CD4-positive, alpha-beta memory T cell (primary cell): ENCODE data around the gene FBXO40. TPM values are rescaled to one million over a fixed set of nuclear protein-coding genes. Genes with fewer than 3 reads are reported as not detected.

Experiments used
- CTCF ChIA-PET: fragments of 350-600 bp; sonication (Branson Sonifier 250); formaldehyde crosslinking; loops from one replicate; lab custom pipeline; 2021; ENCODE audit warnings: inconsistent platforms; ENCODE audit not compliant: partially characterized antibody; lab: Charles Lee
- POLR2A ChIA-PET: fragments of 350-600 bp; sonication (Branson Sonifier 250); formaldehyde crosslinking; loops from one replicate; lab custom pipeline; 2021; ENCODE audit not compliant: partially characterized antibody; lab: Charles Lee
- DNase-seq, 5 donors: peaks; one replicate each; pipeline versions ENCODE4 v3.0.0 to v3.0.0-alpha.2; 2020 to 2022; ENCODE audit warnings: mixed read lengths in 1 of 5
- H3K27ac ChIP-seq: one replicate; pipeline ENCODE4 v1.7.0; 2013; ENCODE audit warnings: low read depth, low read length
- H3K27me3 ChIP-seq: 2 replicates; pipeline ENCODE4 v1.7.0; 2013; ENCODE audit warnings: mild to moderate bottlenecking, low read length, moderate library complexity; ENCODE audit not compliant: insufficient read depth
- H3K36me3 ChIP-seq: 2 replicates; pipeline ENCODE4 v1.7.0; 2013; ENCODE audit warnings: mild to moderate bottlenecking, low read length, moderate library complexity; ENCODE audit not compliant: insufficient read depth
- H3K4me1 ChIP-seq: 2 replicates; pipeline ENCODE4 v1.7.0; 2013; ENCODE audit warnings: mild to moderate bottlenecking, low read length, moderate library complexity; ENCODE audit not compliant: insufficient read depth
- H3K4me3 ChIP-seq, 2 donors: one replicate each; pipeline ENCODE4 v1.7.0; 2013; ENCODE audit warnings: low read length in 2 of 2, mild to moderate bottlenecking in 1 of 2
- H3K9me3 ChIP-seq, 2 donors: one replicate each; pipeline ENCODE4 v1.7.0; 2013; ENCODE audit warnings: low read length in 2 of 2, control low read depth in 1 of 2; ENCODE audit not compliant: control insufficient read depth in 1 of 2
- H3K27ac Mint-ChIP-seq, 7 donors: one replicate each; pipeline ENCODE4 v1.8.0; 2020 to 2021; ENCODE audit warnings: mixed read lengths in 7 of 7, mild to moderate bottlenecking in 6 of 7, inconsistent platforms in 3 of 7, moderate library complexity in 3 of 7
- H3K27me3 Mint-ChIP-seq, 2 donors: one replicate each; pipeline ENCODE4 v1.8.0; 2020 to 2021; ENCODE audit warnings: mixed read lengths in 2 of 2
- H3K36me3 Mint-ChIP-seq, 2 donors: one replicate each; pipeline ENCODE4 v1.8.0; 2020 to 2021; ENCODE audit warnings: mixed read lengths in 2 of 2, inconsistent platforms in 1 of 2, mild to moderate bottlenecking in 1 of 2
- H3K4me1 Mint-ChIP-seq, 4 donors: one replicate each; pipeline ENCODE4 v1.8.0; 2020 to 2021; ENCODE audit warnings: mixed read lengths in 4 of 4, mild to moderate bottlenecking in 1 of 4
- H3K4me3 Mint-ChIP-seq, 8 donors: one replicate each; pipeline ENCODE4 v1.8.0; 2020 to 2021; ENCODE audit warnings: mixed read lengths in 8 of 8, mild to moderate bottlenecking in 7 of 8, moderate library complexity in 6 of 8, inconsistent platforms in 3 of 8
- H3K9me3 Mint-ChIP-seq, 8 donors: one replicate each; pipeline ENCODE4 v1.8.0; 2020 to 2021; ENCODE audit warnings: mixed read lengths in 8 of 8, mild to moderate bottlenecking in 5 of 8, inconsistent platforms in 3 of 8, moderate library complexity in 1 of 8
- intact Hi-C: fragments of 100-400 bp; cut with micrococcal nuclease; formaldehyde crosslinking; loops from one replicate; pipeline ENCODE4 v1.15.1; 2023
- polyA plus RNA-seq, 2 donors: library from polyadenylated mRNA; unstranded; fragments of 300-500 nt; fragmentation: Illumina TruSeq; gene quantifications; one replicate each; pipeline ENCODE4 v1.2.3, GENCODE V29; 2021
- total RNA-seq, 2 experiments: library from RNA; stranded (reverse); gene quantifications; one replicate each; pipeline ENCODE4 v1.2.3, GENCODE V29; 2021

Gene FBXO40
- total RNA-seq (not detected), polyA plus RNA-seq (under 1 TPM in 1 of 2 donors, not detected in 1; 0.08 TPM)

- Mint-ChIP-seq H3K4me3 (no peak within 1 kb of the TSS), H3K27me3 (peaks cover 1 to 2% of the 10 kb centered on the region in 2 donors), H3K4me1 (peaks cover 0 to 3% (median 0%) of the 10 kb centered on the region in 4 donors), H3K9me3 (no peaks in the 10 kb centered on the region), H3K36me3 (no peaks in the 10 kb centered on the region), H3K27ac (peak within 1 kb of the TSS in 1 of 7 donors; percentile 9)
- CTCF ChIA-PET, result no interaction called here
- Histone ChIP-seq H3K4me1 (no peaks in the 10 kb centered on the region), H3K27me3 (no peaks in the 10 kb centered on the region), H3K27ac (no peak within 1 kb of the TSS), H3K4me3 (no peak within 1 kb of the TSS), H3K36me3 (no peaks in the 10 kb centered on the region), H3K9me3 (no peaks in the 10 kb centered on the region)
- DNase-seq, result no peak
- intact Hi-C loops, result no loop called here
- POLR2A ChIA-PET, result no interaction called here
These were observed at the start of gene FBXO40 for GRCh38 chr3:121592856-121593702. Gene FBXO40 (plus strand): TSS chr3:121593379. CDS start chr3:121620576, 27,197 bp downstream.

- peaks cover 10% of the 10 kb centered on the region for H3K4me1 ChIP-seq
- H3K9me3 ChIP-seq, result no peaks in the 10 kb centered on the region
- peaks cover 6 to 11% (median 10%) of the 10 kb centered on the region in 4 donors for H3K4me1 Mint-ChIP-seq
- no peaks in the 10 kb centered on the region for H3K36me3 ChIP-seq
- H3K27me3 Mint-ChIP-seq, result no peaks in the 10 kb centered on the region
- H3K27me3 ChIP-seq, result no peaks in the 10 kb centered on the region
- intact Hi-C loops, result loop anchor here (10.0 kb wide), 1 partner anchor 1250 kb away; the partner anchor contains the start of genes HSPBAP1 and SLC49A4
- H3K36me3 Mint-ChIP-seq, result no peaks in the 10 kb centered on the region
- peak in 1 of 5 donors; percentile 2 for DNase-seq
- peak overlapping the region; percentile 80 to 95 (median 92) for H3K4me3 Mint-ChIP-seq
- H3K4me3 ChIP-seq, result peak overlapping the region; percentile 90 to 99
- H3K9me3 Mint-ChIP-seq, result no peaks in the 10 kb centered on the region
- peak overlapping the region; percentile 64 for H3K27ac ChIP-seq
- peak overlapping the region in 4 of 7 donors; percentile 10 to 76 (median 40) for H3K27ac Mint-ChIP-seq
- POLR2A ChIA-PET, result interaction anchor here (1.3 to 2.0 kb wide), 7 partner anchors 9 to 1657 kb away, joined by 3 to 13 read pairs (median 6); partner anchors contain the start of genes EAF2, FAM162A, HCLS1 and IQCB1
- CTCF ChIA-PET, result interaction anchor here (0.8 to 3.2 kb wide), 8 partner anchors 16 to 1484 kb away, joined by 3 to 26 read pairs (median 6); partner anchors contain the start of genes DTX3L, HCLS1, PARP9 and SEMA5B
These were observed 48.1 kb upstream of the FBXO40 start for GRCh38 chr3:121545049-121545573.

GRCh38 chr3:121545574-121546455 lies 47.4 kb upstream of the FBXO40 start, which contains the start of gene POLQ:
Gene POLQ (minus strand): TSS chr3:121545988. CDS start chr3:121545877, 111 bp downstream.
- Mint-ChIP-seq H3K4me1 (peaks cover 6 to 11% (median 10%) of the 10 kb centered on the region in 4 donors), H3K4me3 (peak within 1 kb of the TSS; percentile 89 to 95 (median 92)), H3K27ac (peak within 1 kb of the TSS; percentile 89 to 96 (median 92)), H3K36me3 (no peaks in the 10 kb centered on the region), H3K27me3 (no peaks in the 10 kb centered on the region), H3K9me3 (no peaks in the 10 kb centered on the region)
- H3K27me3 ChIP-seq, result no peaks in the 10 kb centered on the region
- POLR2A ChIA-PET, result interaction anchor here (1.0 to 2.0 kb wide), 10 partner anchors 9 to 1656 kb away, joined by 3 to 13 read pairs (median 4); partner anchors contain the start of genes EAF2, FAM162A, GOLGB1 and HCLS1
- no peaks in the 10 kb centered on the region for H3K9me3 ChIP-seq
- peaks cover 10% of the 10 kb centered on the region for H3K4me1 ChIP-seq
- intact Hi-C loops, result loop anchor here (1.0 to 10.0 kb wide), 13 partner anchors 114 to 1713 kb away; partner anchors contain the start of genes EAF2, FAM162A, GOLGB1 and HCLS1
- H3K27ac ChIP-seq, result peak within 1 kb of the TSS; percentile 64
- CTCF ChIA-PET, result interaction anchor here (0.6 to 3.2 kb wide), 20 partner anchors 8 to 1483 kb away, joined by 3 to 26 read pairs (median 4); partner anchors contain the start of genes DTX3L, FAM162A, HCLS1 and PARP9
- peak; percentile 84 to 92 (median 88) for DNase-seq
- no peaks in the 10 kb centered on the region for H3K36me3 ChIP-seq
- H3K4me3 ChIP-seq, result peak within 1 kb of the TSS; percentile 90 to 99

DNA sequence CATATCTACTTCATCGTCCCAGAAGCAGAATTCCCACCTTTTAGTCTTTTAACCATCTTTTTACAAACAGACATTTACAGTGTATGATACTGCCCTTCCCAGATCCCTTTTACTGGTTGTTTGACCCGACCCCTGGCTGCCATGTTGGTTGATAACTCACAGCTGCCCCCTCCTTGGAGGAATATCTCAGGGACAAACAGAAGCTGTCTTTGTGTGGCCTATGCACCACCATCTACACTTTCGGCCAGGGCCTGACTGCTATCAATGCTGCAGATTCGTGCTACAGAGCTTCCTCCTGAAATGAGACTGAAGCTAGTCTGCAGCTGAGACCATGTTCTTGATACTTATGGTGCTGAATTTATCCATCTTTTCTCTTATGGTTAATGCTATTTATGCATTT lies 40.8 kb upstream of the FBXO40 start:
- CTCF ChIA-PET, result no interaction called here
- Mint-ChIP-seq H3K36me3 (no peaks in the 10 kb centered on the region), H3K27ac (peak overlapping the region in 1 of 7 donors; percentile 67)

DNA sequence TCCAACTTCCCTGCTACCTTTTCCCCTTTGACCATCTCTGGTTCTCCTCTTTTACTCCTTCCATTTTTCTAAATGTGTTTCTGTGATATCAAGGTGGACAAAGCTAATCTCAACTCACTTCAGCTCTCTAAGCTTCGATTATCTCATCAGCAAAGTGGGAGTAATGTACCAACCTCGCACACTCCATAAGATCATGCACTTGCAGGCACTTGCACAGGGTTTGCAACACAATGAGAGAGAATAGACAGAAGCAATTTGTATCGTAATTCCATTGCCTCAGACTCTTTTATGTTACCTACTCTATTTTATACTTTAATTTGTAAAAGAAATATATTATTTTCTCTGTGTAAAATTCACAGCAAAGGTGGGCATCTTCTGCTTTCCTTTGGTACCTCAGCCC lies 40.4 kb upstream of the FBXO40 start:
- no peak overlapping the region for H3K4me3 Mint-ChIP-seq
- Histone ChIP-seq H3K36me3 (no peaks in the 10 kb centered on the region), H3K27me3 (no peaks in the 10 kb centered on the region), H3K27ac (no peak overlapping the region), H3K4me3 (no peak overlapping the region), H3K4me1 (no peaks in the 10 kb centered on the region), H3K9me3 (no peaks in the 10 kb centered on the region)
- H3K27ac Mint-ChIP-seq, result peak overlapping the region in 3 of 7 donors; percentile 2 to 70 (median 67)
- ChIA-PET CTCF (no interaction called here), POLR2A (no interaction called here)
- DNase-seq, result no peak
- H3K4me1 Mint-ChIP-seq, result no peaks in the 10 kb centered on the region
- H3K36me3 Mint-ChIP-seq, result no peaks in the 10 kb centered on the region
- intact Hi-C loops, result no loop called here
- peaks cover 1 to 2% of the 10 kb centered on the region in 2 donors for H3K27me3 Mint-ChIP-seq
- H3K9me3 Mint-ChIP-seq, result peaks cover 0 to 2% (median 0%) of the 10 kb centered on the region in 8 donors

More for the DNA sequence above, 40.8 kb upstream of the FBXO40 start:
- no peak for DNase-seq
- Mint-ChIP-seq H3K27me3 (peaks cover 1 to 2% of the 10 kb centered on the region in 2 donors), H3K4me1 (no peaks in the 10 kb centered on the region), H3K4me3 (no peak overlapping the region), H3K9me3 (peaks cover 0 to 2% (median 0%) of the 10 kb centered on the region in 8 donors)
- H3K4me1 ChIP-seq, result no peaks in the 10 kb centered on the region
- no peaks in the 10 kb centered on the region for H3K9me3 ChIP-seq
- no peak overlapping the region for H3K4me3 ChIP-seq
- POLR2A ChIA-PET, result no interaction called here
- intact Hi-C loops, result no loop called here
- H3K36me3 ChIP-seq, result no peaks in the 10 kb centered on the region
- no peak overlapping the region for H3K27ac ChIP-seq
- no peaks in the 10 kb centered on the region for H3K27me3 ChIP-seq

GRCh38 chr3:121557426-121557934 lies 35.7 kb upstream of the FBXO40 start:
- H3K9me3 ChIP-seq, result no peaks in the 10 kb centered on the region
- intact Hi-C loops, result no loop called here
- Mint-ChIP-seq H3K27me3 (peaks cover 8 to 13% of the 10 kb centered on the region in 2 donors), H3K4me1 (no peaks in the 10 kb centered on the region), H3K27ac (no peak overlapping the region), H3K9me3 (peaks cover 0 to 2% (median 0%) of the 10 kb centered on the region in 8 donors), H3K36me3 (no peaks in the 10 kb centered on the region), H3K4me3 (no peak overlapping the region)
- POLR2A ChIA-PET, result no interaction called here
- H3K4me3 ChIP-seq, result no peak overlapping the region
- no peak overlapping the region for H3K27ac ChIP-seq
- no peaks in the 10 kb centered on the region for H3K36me3 ChIP-seq
- CTCF ChIA-PET, result no interaction called here
- H3K4me1 ChIP-seq, result no peaks in the 10 kb centered on the region
- DNase-seq, result no peak
- no peaks in the 10 kb centered on the region for H3K27me3 ChIP-seq
